Activated CD4-positive, alpha-beta T cell treated with anti-CD3 and anti-CD28 coated beads for 48 hours (primary cell): ENCODE results near the gene TCFL5.

Experiments used
- DNase-seq: peaks from one replicate; pipeline ENCODE4 v3.0.0-alpha.2; 2020

The TCFL5 gene

GRCh38 chr20:62794007-62794724 lies 67.5 kb downstream of the TCFL5 start:
- peak; percentile 94 for DNase-seq

GRCh38 chr20:62793757-62794006 lies 67.9 kb downstream of the TCFL5 start:
- DNase-seq: no peak

DNA sequence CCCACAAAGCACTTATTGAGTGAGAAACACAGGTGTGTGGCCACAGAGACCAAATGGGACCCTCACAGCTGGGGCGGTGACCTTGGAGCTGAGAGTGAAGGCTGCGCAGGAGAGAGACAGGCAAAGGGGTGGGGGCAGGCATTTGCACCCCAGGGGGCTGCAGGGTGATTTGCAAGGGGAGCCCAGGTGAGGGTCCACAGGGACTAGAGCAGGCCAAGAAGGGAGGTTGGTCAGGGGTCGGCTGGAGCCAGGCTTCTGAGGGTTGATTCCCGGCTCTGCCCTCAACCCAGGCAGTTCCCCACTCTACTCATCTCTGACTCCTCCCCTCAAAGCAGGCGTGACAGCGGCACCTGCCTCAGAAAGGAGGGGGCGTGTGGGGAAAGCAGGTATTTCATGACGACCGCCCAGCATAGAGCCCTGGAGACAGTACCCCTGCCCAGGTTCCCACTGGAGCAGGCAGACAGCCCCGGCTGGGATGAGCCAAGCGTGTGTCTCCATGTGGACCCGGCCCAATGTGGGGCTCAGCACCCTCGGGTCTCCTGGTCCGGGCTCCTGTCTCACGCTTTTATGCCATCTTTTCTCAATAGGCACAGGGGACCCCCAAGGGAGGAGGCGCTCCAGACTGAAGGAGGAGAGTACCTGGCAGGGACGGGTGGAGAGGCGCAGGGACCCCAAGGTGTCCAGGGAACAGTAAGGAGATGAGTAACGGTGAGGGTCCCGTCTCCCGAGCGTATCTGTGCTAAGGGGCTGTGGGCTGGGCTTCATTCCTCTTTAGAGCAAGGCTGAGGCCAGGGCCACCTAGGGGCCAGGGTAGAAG lies 68.5 kb downstream of the TCFL5 start:
- DNase-seq: no peak

- no peak for DNase-seq
Measured at GRCh38 chr20:62792182-62792939, 69.3 kb downstream of the TCFL5 start.

GRCh38 chr20:62791301-62792181 lies 70.1 kb downstream of the TCFL5 start:
- peak; percentile 85 for DNase-seq
